Measurements from ENCODE around the gene MYD88.

GRCh38 chr3:38140326-38141172 lies 2.1 kb downstream of the MYD88 start:
- TF ChIP-seq KDM5B (IDR thresholded peaks at IDR 0.05; ENCODE audit: insufficient replicate concordance, low read depth, low read length), result no peak
- TF ChIP-seq POLR2AphosphoS5 (IDR thresholded peaks at IDR 0.05; ENCODE audit: control insufficient read depth, insufficient read depth, low read depth, low read length), result no peak
- no peak for TF ChIP-seq JUNB (CRISPR knock-in tag; conservative IDR thresholded peaks at IDR 0.05)
- no peak for TF ChIP-seq ZFP36 (IDR thresholded peaks at IDR 0.05; ENCODE audit: low read depth, low read length, partially characterized antibody)
- TF ChIP-seq, protein P1, sequence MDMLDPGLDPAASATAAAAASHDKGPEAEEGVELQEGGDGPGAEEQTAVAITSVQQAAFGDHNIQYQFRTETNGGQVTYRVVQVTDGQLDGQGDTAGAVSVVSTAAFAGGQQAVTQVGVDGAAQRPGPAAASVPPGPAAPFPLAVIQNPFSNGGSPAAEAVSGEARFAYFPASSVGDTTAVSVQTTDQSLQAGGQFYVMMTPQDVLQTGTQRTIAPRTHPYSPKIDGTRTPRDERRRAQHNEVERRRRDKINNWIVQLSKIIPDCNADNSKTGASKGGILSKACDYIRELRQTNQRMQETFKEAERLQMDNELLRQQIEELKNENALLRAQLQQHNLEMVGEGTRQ (CRISPR knock-in tag; IDR thresholded peaks at IDR 0.05), result no peak
- TF ChIP-seq ZFX (CRISPR knock-in tag; IDR thresholded peaks at IDR 0.05), result no peak
- TF ChIP-seq ZBTB7A (IDR thresholded peaks at IDR 0.05; ENCODE audit: borderline replicate concordance, control insufficient read depth, low read depth, low read length), result no peak
